ENCODE measurements around the gene MAZ.
"Not testable (repeated sequence)": the region's sequence is repeated elsewhere in the genome, so short reads cannot be mapped to it uniquely, and the experiment has no call there.

MAZ gene
- 123 to 200 reads per million in 2 donors for total RNA-seq

GRCh38 chr16:29806099-29806579, at the start of gene MAZ:
Gene MAZ, plus strand, starts transcription at chr16:29806529. Its CDS starts 173 bp downstream, at chr16:29806702.
- DNase-seq, result peak; percentile 75

GRCh38 chr16:29756654-29757053, 49.7 kb upstream of the MAZ start:
- no peak for DNase-seq

- DNase-seq, result not testable (repeated sequence)
Measured at GRCh38 chr16:29757086-29757485, 49.2 kb upstream of the MAZ start.

GRCh38 chr16:29757950-29758466, 48.3 kb upstream of the MAZ start:
- DNase-seq, result no peak

GRCh38 chr16:29760567-29761279, 45.6 kb upstream of the MAZ start:
- no peak for DNase-seq

GRCh38 chr16:29761280-29761651, 45.1 kb upstream of the MAZ start:
- DNase-seq, result not testable (repeated sequence)

GRCh38 chr16:29761882-29762281, 44.4 kb upstream of the MAZ start:
- DNase-seq, result no peak

- no peak for DNase-seq
Measured at GRCh38 chr16:29763326-29763725, 43.0 kb upstream of the MAZ start.

GRCh38 chr16:29765167-29766032, 40.9 kb upstream of the MAZ start:
- no peak for DNase-seq

GRCh38 chr16:29766571-29766970, 39.8 kb upstream of the MAZ start:
- no peak for DNase-seq

GRCh38 chr16:29767062-29767461, 39.3 kb upstream of the MAZ start:
- DNase-seq, result no peak

GRCh38 chr16:29769507-29769906, 36.8 kb upstream of the MAZ start:
- DNase-seq, result no peak

GRCh38 chr16:29770250-29770929, 35.9 kb upstream of the MAZ start:
- DNase-seq, result no peak

- not testable (repeated sequence) for DNase-seq
Measured at GRCh38 chr16:29772330-29772729, 34.0 kb upstream of the MAZ start.

GRCh38 chr16:29774730-29775129, 31.6 kb upstream of the MAZ start:
- no peak for DNase-seq

- no peak for DNase-seq
Measured at GRCh38 chr16:29775742-29776408, 30.5 kb upstream of the MAZ start.

GRCh38 chr16:29777576-29778350, 28.6 kb upstream of the MAZ start, which contains the start of gene ZG16:
Gene ZG16, plus strand, starts transcription at chr16:29778256. Its CDS starts 1,011 bp downstream, at chr16:29779267.
- no peak for DNase-seq

- no peak for DNase-seq
Measured at GRCh38 chr16:29779474-29779873, 26.9 kb upstream of the MAZ start.

GRCh38 chr16:29783094-29783953, 23.0 kb upstream of the MAZ start:
- DNase-seq, result not testable (repeated sequence)

GRCh38 chr16:29784157-29784556, 22.2 kb upstream of the MAZ start:
- DNase-seq, result no peak

Measured in T-helper 9 cell (primary cell).